ENCODE results near the gene MAPK12. TPM values are rescaled to one million over a fixed set of nuclear protein-coding genes. Genes with fewer than 3 reads are reported as not detected.

Gene MAPK12
- total RNA-seq, 1 donor from 2014 or later: 88.5 TPM

- Mint-ChIP-seq H3K4me3 (ENCODE audit: unreplicated experiment) (no peak overlapping the region), H3K4me1 (ENCODE audit: low read depth, unreplicated experiment) (no peaks in the 10 kb centered on the region), H3K27me3 (ENCODE audit: unreplicated experiment) (peaks cover 12% of the 10 kb centered on the region), H3K27ac (ENCODE audit: unreplicated experiment) (no peak overlapping the region), H3K9me3 (ENCODE audit: unreplicated experiment) (peaks cover 2% of the 10 kb centered on the region), H3K36me3 (ENCODE audit: unreplicated experiment) (no peaks in the 10 kb centered on the region)
- no peak for DNase-seq
- TF ChIP-seq CTCF (IDR thresholded peaks at IDR 0.05; ENCODE audit: partially characterized antibody, unreplicated experiment): no peak
These were observed 3.8 kb downstream of the MAPK12 start for GRCh38 chr22:50257451-50258360.

GRCh38 chr22:50257041-50257440, 4.4 kb downstream of the MAPK12 start:
- H3K27me3 Mint-ChIP-seq (ENCODE audit: unreplicated experiment): peaks cover 9% of the 10 kb centered on the region
- no peak for DNase-seq
- TF ChIP-seq CTCF (IDR thresholded peaks at IDR 0.05; ENCODE audit: partially characterized antibody, unreplicated experiment): no peak

GRCh38 chr22:50256258-50256862, 5.1 kb downstream of the MAPK12 start:
- Mint-ChIP-seq H3K9me3 (ENCODE audit: unreplicated experiment) (peaks cover 2% of the 10 kb centered on the region), H3K36me3 (ENCODE audit: unreplicated experiment) (no peaks in the 10 kb centered on the region), H3K27me3 (ENCODE audit: unreplicated experiment) (peaks cover 8% of the 10 kb centered on the region), H3K4me1 (ENCODE audit: low read depth, unreplicated experiment) (no peaks in the 10 kb centered on the region), H3K27ac (ENCODE audit: unreplicated experiment) (no peak overlapping the region), H3K4me3 (ENCODE audit: unreplicated experiment) (no peak overlapping the region)
- DNase-seq: no peak
- no peak for TF ChIP-seq CTCF (IDR thresholded peaks at IDR 0.05; ENCODE audit: partially characterized antibody, unreplicated experiment)

More at GRCh38 chr22:50257041-50257440, 4.4 kb downstream of the MAPK12 start:
- no peaks in the 10 kb centered on the region for H3K4me1 Mint-ChIP-seq (ENCODE audit: low read depth, unreplicated experiment)
- no peak overlapping the region for H3K27ac Mint-ChIP-seq (ENCODE audit: unreplicated experiment)
- no peak overlapping the region for H3K4me3 Mint-ChIP-seq (ENCODE audit: unreplicated experiment)
- no peaks in the 10 kb centered on the region for H3K36me3 Mint-ChIP-seq (ENCODE audit: unreplicated experiment)
- peaks cover 2% of the 10 kb centered on the region for H3K9me3 Mint-ChIP-seq (ENCODE audit: unreplicated experiment)

- Mint-ChIP-seq H3K27me3 (ENCODE audit: unreplicated experiment) (peaks cover 8% of the 10 kb centered on the region), H3K36me3 (ENCODE audit: unreplicated experiment) (no peaks in the 10 kb centered on the region), H3K9me3 (ENCODE audit: unreplicated experiment) (peaks cover 2% of the 10 kb centered on the region), H3K4me1 (ENCODE audit: low read depth, unreplicated experiment) (no peaks in the 10 kb centered on the region), H3K27ac (ENCODE audit: unreplicated experiment) (no peak overlapping the region), H3K4me3 (ENCODE audit: unreplicated experiment) (no peak overlapping the region)
- DNase-seq: no peak
- no peak for TF ChIP-seq CTCF (IDR thresholded peaks at IDR 0.05; ENCODE audit: partially characterized antibody, unreplicated experiment)
These were observed 5.9 kb downstream of the MAPK12 start for GRCh38 chr22:50255607-50256006.

GRCh38 chr22:50255099-50255498, 6.4 kb downstream of the MAPK12 start:
- no peaks in the 10 kb centered on the region for H3K4me1 Mint-ChIP-seq (ENCODE audit: low read depth, unreplicated experiment)
- H3K9me3 Mint-ChIP-seq (ENCODE audit: unreplicated experiment): peaks cover 4% of the 10 kb centered on the region
- peaks cover 10% of the 10 kb centered on the region for H3K27me3 Mint-ChIP-seq (ENCODE audit: unreplicated experiment)
- no peak for TF ChIP-seq CTCF (IDR thresholded peaks at IDR 0.05; ENCODE audit: partially characterized antibody, unreplicated experiment)
- H3K36me3 Mint-ChIP-seq (ENCODE audit: unreplicated experiment): no peaks in the 10 kb centered on the region
- H3K27ac Mint-ChIP-seq (ENCODE audit: unreplicated experiment): no peak overlapping the region
- DNase-seq: no peak
- H3K4me3 Mint-ChIP-seq (ENCODE audit: unreplicated experiment): no peak overlapping the region

All from glutamatergic neuron (in vitro differentiated cells).